Islet precursor cell (in vitro differentiated cells): ENCODE measurements around the gene WASHC3.
"Not testable (repeated sequence)": the region's sequence is repeated elsewhere in the genome, so short reads cannot be mapped to it uniquely, and the experiment has no call there.

Experiments used
- DNase-seq: peaks from one replicate; pipeline ENCODE4 v3.0.0-alpha.2; 2018

The WASHC3 gene, protein sequence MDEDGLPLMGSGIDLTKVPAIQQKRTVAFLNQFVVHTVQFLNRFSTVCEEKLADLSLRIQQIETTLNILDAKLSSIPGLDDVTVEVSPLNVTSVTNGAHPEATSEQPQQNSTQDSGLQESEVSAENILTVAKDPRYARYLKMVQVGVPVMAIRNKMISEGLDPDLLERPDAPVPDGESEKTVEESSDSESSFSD

DNA sequence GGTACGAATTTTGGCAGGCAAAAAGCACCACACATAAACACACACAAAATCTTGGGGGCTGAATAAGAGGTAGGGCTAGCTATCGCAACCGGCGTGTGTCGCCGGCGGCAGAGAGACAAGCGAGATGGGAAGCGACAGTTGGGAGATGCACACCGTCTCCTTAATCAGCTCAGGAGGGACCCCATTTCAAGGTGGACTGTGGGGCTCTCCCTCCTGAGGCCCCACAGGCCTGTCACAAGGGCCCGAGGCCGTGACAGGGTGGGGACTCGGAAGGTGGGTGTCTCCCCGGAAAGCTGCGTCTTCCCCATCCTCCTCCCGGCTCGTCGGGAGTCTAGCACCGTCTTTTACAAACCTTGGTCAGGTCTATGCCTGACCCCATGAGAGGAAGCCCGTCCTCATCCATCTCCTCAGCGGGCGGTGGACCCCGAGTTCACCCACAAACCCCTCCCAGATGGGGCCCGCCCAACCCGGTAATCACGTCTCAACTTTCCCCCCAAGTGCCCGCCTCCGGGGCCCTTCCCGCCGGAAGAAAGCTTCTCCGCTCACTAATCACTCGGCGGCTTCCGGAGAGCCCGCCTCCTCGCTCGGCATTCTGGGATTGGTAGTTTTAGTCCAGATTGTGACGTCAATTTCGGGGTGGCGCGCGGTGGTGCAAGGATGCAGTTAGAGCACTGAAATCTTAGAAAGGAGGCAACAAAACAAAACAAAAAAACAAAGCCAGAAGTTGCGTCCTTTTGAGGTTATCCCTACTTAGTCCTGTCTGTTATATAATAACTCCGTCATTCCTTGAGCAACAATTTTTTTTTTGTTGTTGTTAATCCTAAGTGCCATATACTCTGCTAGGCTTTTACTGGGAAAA is at the start of gene WASHC3:
TSS of gene WASHC3 (minus strand) at position 432 of the 859 bp plus-strand sequence. CDS start at position 403, 29 bp downstream.
- DNase-seq: peak; percentile 97

DNA sequence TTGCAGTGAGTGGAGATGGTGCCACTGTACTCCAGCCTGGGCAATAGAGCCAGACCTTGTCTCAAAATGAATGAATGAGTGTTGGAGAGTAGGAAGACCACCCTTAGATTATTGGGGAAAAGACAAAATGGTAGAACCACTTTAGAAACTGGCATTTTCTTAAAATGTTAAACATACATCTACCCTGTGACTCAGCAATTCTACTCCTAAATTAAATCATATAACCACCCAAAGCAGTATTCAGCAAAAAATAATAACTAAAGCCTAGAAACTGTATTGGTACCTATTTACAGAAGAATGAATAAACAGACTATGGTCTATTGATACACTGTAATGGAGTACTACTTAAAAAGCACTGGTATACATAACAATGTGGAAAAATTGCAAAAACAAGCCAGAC is 49.0 kb upstream of the WASHC3 start:
- DNase-seq: no peak

DNA sequence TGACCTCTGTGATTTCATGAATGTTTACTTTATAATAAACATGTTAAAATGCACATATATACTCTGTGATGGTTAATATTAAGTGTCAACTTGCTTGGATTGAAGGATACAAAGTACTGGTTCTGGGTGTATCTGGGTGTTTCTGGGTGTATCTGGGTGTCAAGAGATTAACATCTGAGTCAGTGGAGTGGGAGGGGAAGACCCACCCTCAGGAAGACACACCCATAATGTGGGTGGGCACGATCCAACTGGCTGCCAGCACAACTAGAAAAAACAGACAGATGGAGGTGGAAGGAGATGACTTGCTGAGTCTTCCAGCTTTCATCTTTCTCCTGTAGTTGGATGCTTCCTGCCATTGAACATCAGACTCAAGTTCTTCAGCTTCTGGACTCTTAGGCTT is 46.2 kb upstream of the WASHC3 start:
- DNase-seq: no peak

DNA sequence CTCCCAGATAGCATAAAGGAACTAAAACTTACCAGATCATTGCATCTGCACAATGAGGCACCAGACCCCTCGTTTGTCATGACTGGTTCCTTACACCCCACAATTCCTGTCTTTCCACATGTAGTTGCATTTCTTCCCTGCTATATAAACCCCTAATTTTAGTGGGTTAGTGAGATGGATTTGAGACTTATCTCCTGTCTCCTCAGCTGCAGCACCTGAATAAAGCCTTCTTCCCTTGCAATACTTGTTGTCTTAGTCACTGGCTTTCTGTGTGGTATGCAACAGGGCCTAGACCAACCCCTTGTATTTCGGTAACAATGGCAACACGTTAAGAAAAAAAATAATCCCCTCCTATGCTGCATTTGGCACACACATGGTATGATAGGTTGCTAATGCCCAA is 45.1 kb upstream of the WASHC3 start:
- DNase-seq: no peak

DNA sequence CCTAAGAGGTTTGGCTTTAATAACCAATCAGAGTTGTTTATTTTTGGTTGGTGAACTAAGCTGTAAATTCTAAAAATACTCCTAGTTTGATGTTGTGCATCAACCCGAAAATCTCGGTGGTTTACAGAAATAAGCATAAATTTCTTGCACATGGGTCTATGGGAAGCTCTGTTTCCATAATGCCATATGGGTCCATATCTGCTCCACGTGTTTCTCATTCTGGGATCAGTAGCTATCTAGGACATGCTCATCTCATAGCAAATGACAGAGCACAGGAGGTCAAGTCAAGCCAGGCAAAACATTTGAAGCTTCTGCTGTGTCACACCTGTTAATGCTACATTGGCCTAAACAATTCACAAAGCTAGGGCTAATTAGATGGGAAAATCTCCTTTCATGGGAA is 35.1 kb upstream of the WASHC3 start:
- DNase-seq: no peak

DNA sequence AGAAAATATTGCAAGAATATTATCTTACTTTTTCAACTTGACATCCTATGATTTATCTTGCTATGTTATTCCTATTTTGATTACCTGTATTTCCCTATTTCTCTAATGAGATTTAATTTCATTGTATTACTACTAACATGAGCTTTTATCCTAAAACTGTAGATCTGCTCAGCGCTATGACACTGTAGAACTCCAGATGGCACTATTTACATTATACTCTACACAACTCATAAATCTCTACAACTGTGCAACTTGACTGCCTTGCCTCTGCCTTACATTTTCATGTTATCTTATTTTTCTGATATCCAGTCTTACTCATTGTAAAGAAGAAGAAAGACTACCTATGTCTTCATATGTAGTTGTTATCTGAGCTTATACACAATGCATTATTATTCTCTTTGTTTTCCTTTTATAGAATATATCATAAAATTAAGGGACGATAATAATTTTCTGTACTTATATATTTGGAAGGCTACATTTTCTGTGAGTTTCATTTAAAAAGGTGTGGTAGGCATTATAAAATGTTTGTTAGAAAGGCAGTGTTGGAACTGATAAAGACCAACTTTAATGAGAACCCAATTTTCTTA is 34.0 kb upstream of the WASHC3 start:
- DNase-seq: no peak

DNA sequence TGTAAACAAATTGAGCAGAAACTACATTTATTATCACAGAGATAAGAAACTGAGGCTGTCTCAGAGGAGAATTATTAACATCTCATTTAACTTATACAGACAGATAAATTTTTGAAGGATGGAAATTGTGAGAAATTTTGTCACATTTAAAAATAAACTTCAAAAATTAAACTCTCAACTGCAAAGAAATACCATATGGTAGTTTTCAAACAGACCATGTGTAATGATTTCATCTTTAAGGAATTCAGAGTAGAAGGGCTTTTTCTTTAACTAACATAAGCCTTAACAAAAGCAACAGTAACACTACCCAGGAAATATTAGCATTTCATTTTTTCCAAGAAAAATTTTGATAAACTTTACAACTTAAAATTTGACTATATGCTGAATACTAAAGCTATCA is 31.5 kb upstream of the WASHC3 start:
- DNase-seq: no peak

DNA sequence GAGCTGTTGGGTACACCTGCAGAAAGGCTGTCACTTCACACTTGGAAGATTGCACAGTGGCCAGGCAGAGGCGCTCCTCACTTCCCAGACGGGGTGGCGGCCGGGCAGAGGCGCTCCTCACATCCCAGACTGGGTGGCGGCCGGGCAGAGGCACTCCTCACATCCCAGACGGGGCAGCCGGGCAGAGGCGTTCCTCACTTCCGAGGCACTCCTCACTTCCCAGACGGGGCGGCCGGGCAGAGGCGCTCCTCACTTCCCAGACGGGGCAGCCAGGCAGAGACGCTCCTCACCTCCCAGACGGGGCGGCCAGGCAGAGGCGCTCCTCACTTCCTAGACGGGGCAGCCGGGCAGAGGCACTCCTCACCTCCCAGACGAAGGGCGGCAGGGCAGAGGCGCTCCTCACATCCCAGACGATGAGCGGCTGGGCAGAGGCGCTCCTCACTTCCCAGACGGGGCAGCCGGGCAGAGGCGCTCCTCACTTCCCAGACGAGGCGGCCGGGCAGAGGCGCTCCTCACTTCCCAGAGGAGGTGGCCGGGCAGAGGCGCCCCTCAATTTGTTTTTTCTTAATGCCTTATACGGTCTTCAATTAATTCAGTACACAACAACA is 27.5 kb upstream of the WASHC3 start:
- not testable (repeated sequence) for DNase-seq

DNA sequence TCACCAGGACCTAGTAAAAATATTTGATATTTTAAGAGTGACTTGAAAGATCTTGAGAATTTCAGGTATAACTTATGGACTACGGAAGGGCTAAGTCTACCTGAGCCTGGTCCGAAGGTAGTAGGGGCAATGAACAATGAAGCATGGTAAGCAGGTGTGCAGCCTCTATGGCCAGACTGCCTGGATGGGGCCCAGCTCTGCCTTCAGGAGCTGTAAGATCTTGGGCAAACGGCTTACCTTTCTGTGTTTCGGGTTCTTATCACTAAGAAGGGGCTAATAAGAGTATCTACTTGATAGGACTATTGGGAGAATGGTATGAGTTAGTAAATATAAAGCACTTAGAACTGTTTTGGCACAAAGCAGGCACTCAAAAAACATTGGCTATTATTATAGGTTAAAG is 19.1 kb upstream of the WASHC3 start:
- no peak for DNase-seq

DNA sequence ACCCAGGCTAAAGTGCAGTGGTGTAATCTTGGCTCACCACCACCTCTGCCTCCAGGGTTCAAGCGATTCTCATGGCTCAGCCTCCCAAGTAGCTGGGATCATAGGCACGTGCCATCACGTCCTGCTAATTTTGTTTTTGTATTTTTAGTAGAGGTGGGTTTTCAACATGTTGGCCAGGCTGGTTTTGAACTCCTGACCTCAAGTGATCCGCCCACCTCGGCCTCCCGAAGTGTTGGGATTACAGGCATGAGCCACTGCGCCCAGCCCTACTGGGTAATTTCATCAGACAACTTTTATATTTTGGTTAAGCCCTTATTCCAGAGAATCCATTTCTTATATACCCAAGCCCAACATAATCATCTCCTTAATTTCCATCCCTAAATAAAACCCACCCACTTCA is 10.3 kb upstream of the WASHC3 start:
- not testable (repeated sequence) for DNase-seq

DNA sequence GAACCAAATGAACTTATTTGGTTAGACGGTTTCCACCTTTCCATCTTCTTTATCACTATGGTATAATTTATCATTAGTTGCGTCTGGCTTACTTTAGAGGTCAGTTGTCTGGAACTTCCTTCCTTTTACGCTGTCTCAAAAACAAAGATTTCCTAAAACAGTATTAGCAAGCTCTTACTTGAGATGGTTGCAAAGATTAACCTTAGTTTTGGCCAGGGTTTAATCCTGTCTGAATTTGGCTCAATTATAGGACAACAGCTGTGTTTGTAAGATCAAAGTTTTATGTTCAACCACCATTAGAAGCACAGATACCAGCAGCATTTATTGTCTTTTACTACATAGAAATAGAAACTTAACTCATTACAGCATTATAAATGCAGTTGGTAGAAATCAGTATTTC is 7.9 kb upstream of the WASHC3 start:
- no peak for DNase-seq

DNA sequence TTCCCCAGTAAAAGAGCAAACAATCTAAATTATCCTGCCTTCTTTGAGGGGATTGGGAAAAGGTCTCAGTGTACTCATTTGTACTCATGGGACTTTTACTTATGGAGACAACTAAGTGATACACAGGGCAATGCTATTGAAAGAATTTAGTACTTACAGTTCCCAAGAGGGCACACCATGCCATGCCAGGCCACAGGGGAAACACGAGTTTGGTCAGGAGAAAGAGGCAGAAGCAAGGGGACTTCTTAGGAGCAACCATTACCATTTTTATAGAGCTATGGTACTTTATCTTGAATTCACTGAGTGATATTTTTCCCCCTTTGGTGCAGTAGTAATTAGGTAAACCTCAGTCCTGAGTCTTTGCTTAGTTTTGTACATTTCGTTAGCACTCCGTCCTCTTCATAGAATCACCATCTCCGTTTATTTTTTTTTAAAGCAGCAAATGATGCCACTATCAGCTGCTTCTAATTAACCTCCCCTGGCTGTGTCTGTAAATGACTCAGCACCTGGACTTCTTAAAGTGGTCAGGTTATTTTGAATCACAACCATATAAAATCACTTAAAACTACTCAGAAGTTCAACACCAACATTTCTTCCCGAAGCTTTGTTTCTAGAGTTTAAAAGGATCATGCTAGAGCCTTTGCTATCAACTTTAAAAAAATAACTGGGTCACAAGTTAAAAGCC is 5.9 kb upstream of the WASHC3 start:
- no peak for DNase-seq

DNA sequence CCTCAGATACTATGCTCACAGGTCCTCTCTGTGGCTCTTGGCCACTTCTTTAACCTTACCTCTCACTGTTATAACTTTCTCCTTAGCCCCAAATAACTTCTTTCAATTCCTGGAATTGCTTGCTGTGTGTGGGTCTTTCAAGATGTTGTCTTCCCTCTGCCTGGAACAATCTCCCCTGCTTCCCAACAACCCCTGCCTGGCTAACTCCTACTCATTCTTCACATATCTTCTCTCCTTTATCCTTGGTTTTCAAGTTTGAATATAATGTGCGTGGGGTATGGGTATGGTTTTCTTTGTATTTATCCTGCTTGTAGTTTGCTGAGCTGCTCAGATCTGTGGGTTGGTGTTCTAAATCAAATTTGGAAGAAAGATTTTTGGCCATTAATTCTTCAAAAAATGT is 2.7 kb upstream of the WASHC3 start:
- DNase-seq: no peak

DNA sequence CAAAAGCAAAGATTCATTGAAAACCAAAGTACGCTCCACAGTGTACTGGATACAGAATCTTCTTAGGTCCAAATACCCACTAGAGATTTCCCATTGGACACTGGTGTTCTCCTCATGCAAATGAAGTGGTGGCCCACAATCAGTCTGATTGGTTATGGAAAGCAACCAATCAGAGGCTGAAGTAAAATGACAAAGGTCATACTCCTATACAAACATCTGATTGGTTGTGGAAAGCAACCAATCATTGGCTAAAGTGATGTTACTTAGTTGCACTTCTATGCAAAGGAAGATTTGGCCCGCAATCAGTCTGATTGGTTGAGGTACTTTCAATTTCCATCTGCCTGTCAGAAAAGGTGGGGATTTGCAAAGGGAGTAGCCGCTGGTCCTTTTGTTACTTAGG is 1.3 kb upstream of the WASHC3 start:
- no peak for DNase-seq

DNA sequence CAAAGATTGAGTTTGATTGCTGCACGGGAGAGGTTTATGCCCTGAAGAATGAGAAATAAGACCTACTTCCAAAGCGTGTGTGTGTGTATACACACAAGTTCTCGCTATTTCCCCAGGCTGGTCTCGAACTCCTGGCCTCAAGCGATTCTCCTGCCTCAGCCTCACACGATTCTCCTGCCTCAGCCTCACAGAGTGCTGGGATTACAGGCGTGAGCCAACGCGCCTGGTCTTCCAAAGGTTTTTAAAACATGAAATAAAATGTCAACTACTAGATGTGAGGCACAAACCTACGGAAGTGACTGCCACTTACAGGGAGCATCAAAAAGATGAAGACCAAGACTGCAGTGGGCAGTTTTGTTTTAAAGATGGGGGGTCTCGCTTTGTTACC is 622 bp upstream of the WASHC3 start:
- no peak for DNase-seq

DNA sequence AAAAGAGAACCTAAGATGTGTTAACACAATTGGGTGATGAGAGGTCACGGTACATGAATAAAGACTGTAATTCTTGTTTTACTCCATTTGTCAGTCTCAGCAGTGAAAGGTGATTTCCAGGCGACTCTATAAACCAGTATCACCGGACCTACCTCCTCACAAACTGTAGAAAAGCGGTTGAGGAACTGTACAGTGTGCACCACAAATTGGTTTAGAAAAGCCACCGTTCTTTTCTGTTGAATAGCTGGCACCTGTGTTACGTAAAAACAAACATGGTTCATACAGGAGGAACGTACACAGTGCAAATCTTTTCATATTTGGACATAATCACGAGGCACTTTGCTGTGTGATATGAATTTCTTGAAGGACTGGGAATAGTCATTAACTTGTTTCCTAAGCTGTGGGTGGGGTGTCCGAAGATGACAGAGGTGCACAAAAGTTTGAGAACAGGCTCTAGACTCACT is 663 bp downstream of the WASHC3 start:
- no peak for DNase-seq

DNA sequence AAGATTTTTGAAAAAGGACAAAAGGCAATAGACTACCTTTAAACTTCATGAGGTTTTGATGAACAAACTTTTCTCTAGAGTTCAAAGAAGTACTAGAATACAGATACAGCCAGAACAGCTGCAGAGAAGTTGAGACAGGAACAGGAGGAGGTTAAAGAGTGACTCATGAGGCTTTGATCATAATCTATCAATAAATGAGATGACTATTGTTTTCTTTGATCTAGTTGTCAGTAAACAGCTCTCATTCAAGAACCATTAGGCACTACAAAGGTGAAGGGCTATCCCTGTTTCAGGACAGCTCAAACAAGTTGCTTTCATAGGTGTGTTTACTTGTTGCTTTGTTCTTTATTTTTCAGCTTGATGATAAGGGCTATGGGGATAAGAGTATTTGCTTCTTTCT is 2.4 kb downstream of the WASHC3 start:
- no peak for DNase-seq

DNA sequence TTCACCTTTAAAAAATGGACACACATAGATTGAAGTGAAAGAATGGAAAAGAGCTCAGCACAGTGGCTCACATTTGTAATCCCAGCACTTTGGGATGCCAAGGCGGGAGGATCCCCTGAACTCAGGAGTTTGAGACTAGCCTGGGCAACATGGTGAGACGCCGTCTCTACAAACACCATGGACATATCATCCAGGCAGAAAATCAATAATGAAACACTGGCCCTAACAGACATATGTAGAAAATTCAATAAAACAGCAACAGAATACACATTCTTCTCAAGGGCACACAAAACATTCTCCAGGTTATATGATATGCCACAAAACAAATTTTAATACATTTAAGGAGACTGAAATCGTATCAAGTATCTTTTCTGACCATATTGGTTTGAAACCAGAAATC is 7.4 kb downstream of the WASHC3 start:
- no peak for DNase-seq

DNA sequence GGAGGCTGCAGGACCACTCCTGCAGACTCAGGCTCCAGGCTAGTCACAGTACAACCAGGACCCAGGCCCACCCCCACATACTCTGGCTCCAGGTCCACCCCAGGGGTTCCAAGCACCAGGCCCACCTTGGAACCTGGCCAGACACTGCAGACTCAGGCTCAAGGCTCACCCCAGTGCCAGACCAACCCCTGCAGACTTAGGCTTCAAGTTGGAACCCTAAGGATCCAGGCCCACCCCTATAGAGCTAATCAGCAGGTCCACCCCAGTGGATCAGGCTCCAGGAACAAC is 8.8 kb downstream of the WASHC3 start:
- DNase-seq: no peak

DNA sequence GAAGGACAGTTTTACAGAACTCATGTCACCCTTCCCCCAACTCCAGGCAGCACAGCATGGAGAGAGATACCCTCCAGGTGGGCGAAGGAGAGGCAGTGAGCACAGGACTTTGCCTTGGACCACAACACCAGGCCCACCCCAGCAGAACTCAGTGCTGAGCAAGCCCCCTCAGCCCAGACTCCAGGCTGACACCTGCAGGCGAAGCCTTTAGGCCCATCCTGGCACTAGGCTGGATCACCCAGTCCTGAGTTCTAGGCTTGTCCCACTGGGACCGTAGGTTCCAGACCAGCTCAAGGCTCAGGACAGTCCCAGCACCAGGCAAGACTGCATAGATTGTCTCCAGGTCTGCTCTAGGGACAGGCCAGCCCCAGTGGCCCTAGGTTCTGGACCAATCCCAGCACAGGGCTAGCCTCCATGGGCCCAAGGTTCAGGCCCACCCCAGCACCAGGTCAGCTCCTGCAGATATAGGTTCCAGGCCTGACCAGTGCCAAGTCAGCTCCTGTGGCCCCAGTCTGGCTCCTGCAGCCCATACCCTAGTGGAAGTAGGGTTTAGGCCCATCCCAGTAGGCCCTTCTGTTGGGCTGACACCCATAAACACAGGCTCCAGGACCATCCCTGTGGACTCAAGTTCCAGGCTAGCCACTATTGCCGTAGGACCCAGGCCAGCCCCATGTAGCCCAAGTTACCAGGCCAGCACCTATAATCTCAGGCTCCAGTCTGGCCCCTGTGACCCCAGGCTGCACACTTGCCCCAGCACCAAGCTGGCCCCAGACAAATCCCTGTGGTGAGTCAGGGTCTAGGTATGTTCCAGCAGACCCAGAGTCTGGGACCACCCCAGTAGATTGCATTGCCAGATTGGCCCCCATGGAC is 9.4 kb downstream of the WASHC3 start:
- peak; percentile 76 for DNase-seq

DNA sequence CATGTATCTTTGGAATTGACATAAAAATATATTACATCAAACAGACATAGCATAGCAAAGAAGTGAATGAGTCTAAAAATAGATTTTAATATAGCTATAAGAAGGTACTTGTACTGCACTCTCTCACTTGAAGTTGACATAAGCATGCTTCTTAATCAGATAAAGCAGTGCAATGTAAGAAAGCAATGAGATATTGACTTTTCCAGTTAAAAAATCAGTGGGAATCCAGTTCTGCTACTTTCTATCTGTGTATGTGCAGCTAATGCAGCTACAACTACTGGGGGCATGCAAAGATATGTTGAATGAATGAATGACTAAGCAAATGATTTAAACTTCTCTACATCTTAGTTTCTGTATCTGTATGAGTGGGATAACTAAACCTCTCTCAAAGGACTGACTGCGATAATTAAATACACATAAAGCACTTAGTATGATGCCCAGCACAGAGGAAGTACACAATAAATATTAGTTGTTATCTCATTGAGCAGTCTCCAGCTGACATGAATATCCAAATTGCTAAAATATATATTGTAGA is 10.3 kb downstream of the WASHC3 start:
- DNase-seq: no peak
